ENCODE measurements around the gene STAMBP. TPM values are rescaled to one million over a fixed set of nuclear protein-coding genes. Genes with fewer than 3 reads are reported as not detected.

The STAMBP gene
- total and polyA plus RNA-seq, 9 of the 15 experiments (the other 6 are each of a cell fraction or from before 2014, with no cell fraction given) = 36.9 to 75.2 (median 48.8) TPM

GRCh38 chr2:73897934-73898333 is 69.2 kb downstream of the STAMBP start:
- H4K20me1 ChIP-seq (replicated peaks; ENCODE audit: control insufficient read depth, insufficient read depth, low read length) = no peaks in the 10 kb centered on the region
- ChIA-PET CTCF (ENCODE audit: low intra/inter-chr PET ratio) (no interaction called here), POLR2A (no interaction called here)
- 66% methylated on average over 5 of the region's 6 CpGs for WGBS (ENCODE audit: insufficient coverage, low coverage, missing lambda C conversion rate)
- no peaks in the 10 kb centered on the region; a peak in 1 of 5 replicates for H3K27me3 ChIP-seq (ENCODE audit: control insufficient read depth in 2 of 2, insufficient read depth in 2 of 2, low read length in 2 of 2)
- in situ Hi-C loops (cut with MboI) = no loop called here
- ATAC-seq (no peak), FAIRE-seq (no peak), DNase-seq (ENCODE audit: extremely low read depth in 1 of 4, low spot score in 3 of 4) (no peak)
- peaks cover 0 to 7% of the 10 kb centered on the region in 2 experiments; a peak in 1 of 5 replicates for H3K4me1 ChIP-seq (replicated peaks in 1 of 2; ENCODE audit: control insufficient read depth in 2 of 2, insufficient read depth in 2 of 2, low read length in 2 of 2)
- no peaks in the 10 kb centered on the region for H3K9me1 ChIP-seq (ENCODE audit: control insufficient read depth, insufficient read depth, low read length)
- no peaks in the 10 kb centered on the region for H3K79me2 ChIP-seq (ENCODE audit: control insufficient read depth, insufficient read depth, low read length)
- H2AFZ ChIP-seq (ENCODE audit: low read depth, low read length) = no peak overlapping the region
- no peak overlapping the region for H3K4me3 ChIP-seq
- no peaks in the 10 kb centered on the region for H3K36me3 ChIP-seq (ENCODE audit: control insufficient read depth, insufficient read depth, low read length)
- TF ChIP-seq CREB1 (IDR thresholded peaks at IDR 0.05) (no peak), CREB1 (CRISPR knock-in tag; IDR thresholded peaks at IDR 0.05) (no peak), GABPB2 (CRISPR knock-in tag; conservative IDR thresholded peaks at IDR 0.05) (no peak), NR2C2 (CRISPR knock-in tag; IDR thresholded peaks at IDR 0.05) (no peak), NR2C2 (tag; IDR thresholded peaks at IDR 0.05) (no peak), MED1 (CRISPR knock-in tag; IDR thresholded peaks at IDR 0.05; ENCODE audit: borderline replicate concordance) (no peak), ZNF75A (CRISPR knock-in tag; IDR thresholded peaks at IDR 0.05) (no peak), HNRNPUL1 (IDR thresholded peaks at IDR 0.05; ENCODE audit: low read length) (no peak), ZBTB17 (CRISPR knock-in tag; IDR thresholded peaks at IDR 0.05) (no peak), ETV6 (IDR thresholded peaks at IDR 0.05; ENCODE audit: borderline replicate concordance in 1 of 2, low read depth in 2 of 2, low read length in 1 of 2) (no peak), ETV6 (CRISPR knock-in tag; IDR thresholded peaks at IDR 0.05; ENCODE audit: borderline replicate concordance) (no peak), ZSCAN29 (IDR thresholded peaks at IDR 0.05) (no peak), KDM5B (IDR thresholded peaks at IDR 0.05; ENCODE audit: insufficient replicate concordance, low read depth, low read length) (no peak), HDAC8 (tag; IDR thresholded peaks at IDR 0.05) (no peak), TOE1 (IDR thresholded peaks at IDR 0.05; ENCODE audit: borderline replicate concordance) (no peak), TOE1 (CRISPR knock-in tag; IDR thresholded peaks at IDR 0.05; ENCODE audit: borderline replicate concordance, low read depth) (no peak), ZNF41 (CRISPR knock-in tag; conservative IDR thresholded peaks at IDR 0.05) (no peak), BRF2 (IDR thresholded peaks at IDR 0.05; ENCODE audit: borderline replicate concordance, insufficient read depth, insufficient read length) (no peak), ZFP91 (CRISPR knock-in tag; IDR thresholded peaks at IDR 0.05) (no peak), ZNF444 (CRISPR knock-in tag; IDR thresholded peaks at IDR 0.05) (no peak)
- H3K27ac ChIP-seq (ENCODE audit: extremely low read depth, low read depth, low read length) = no peak overlapping the region
- BruUV-seq (replicated peaks) = no TSS peak
- intact Hi-C loops (cut with micrococcal nuclease) = no loop called here
- H3K4me2 ChIP-seq (ENCODE audit: insufficient read depth, low read length) = no peak overlapping the region
- no peak overlapping the region for H3K9ac ChIP-seq (ENCODE audit: insufficient read depth in 1 of 2, low read depth in 2 of 2, low read length in 2 of 2)
- H3K9me3 ChIP-seq (replicated peaks; ENCODE audit: control insufficient read depth, insufficient read depth, low read depth, low read length) = no peaks in the 10 kb centered on the region; the same call in 1 of the 2 replicates
